Dendritic cell treated with granulocyte-macrophage colony-stimulating factor and Interleukin-4, amounts not matched to agents 40 ng/mL and 50 ng/mL, for 4 days (primary cell): ENCODE measurements around the gene PGD.
"Not testable (repeated sequence)": the region's sequence is repeated elsewhere in the genome, so short reads cannot be mapped to it uniquely, and the experiment has no call there.

Source experiments
- H3K27ac Mint-ChIP-seq: one replicate; pipeline ENCODE4 v1.8.0; 2022; ENCODE audit warnings: mild to moderate bottlenecking, mixed read lengths
- H3K27me3 Mint-ChIP-seq: one replicate; pipeline ENCODE4 v1.8.0; 2022; ENCODE audit warnings: mild to moderate bottlenecking, mixed read lengths
- H3K36me3 Mint-ChIP-seq: one replicate; pipeline ENCODE4 v1.8.0; 2022; ENCODE audit warnings: low read depth, mixed read lengths
- H3K4me1 Mint-ChIP-seq: one replicate; pipeline ENCODE4 v1.8.0; 2022; ENCODE audit warnings: low read depth, mixed read lengths
- H3K4me3 Mint-ChIP-seq: one replicate; pipeline ENCODE4 v1.8.0; 2022; ENCODE audit warnings: mild to moderate bottlenecking, moderate library complexity, mixed read lengths
- H3K9me3 Mint-ChIP-seq: one replicate; pipeline ENCODE4 v1.8.0; 2022; ENCODE audit warnings: mixed read lengths
- intact Hi-C: fragments of 100-400 bp; cut with micrococcal nuclease; formaldehyde crosslinking; loops from one replicate; pipeline ENCODE4 v1.15.0; 2022

Gene PGD

GRCh38 chr1:10456661-10457060 is 57.8 kb downstream of the PGD start:
- Mint-ChIP-seq H3K27ac (no peak overlapping the region), H3K36me3 (peaks cover 37% of the 10 kb centered on the region), H3K4me1 (no peaks in the 10 kb centered on the region), H3K9me3 (no peaks in the 10 kb centered on the region), H3K27me3 (peaks cover 2% of the 10 kb centered on the region), H3K4me3 (no peak overlapping the region)
- intact Hi-C loops = no loop called here

GRCh38 chr1:10457462-10457861 is 58.6 kb downstream of the PGD start:
- intact Hi-C loops, H3K4me1 Mint-ChIP-seq, H3K4me3 Mint-ChIP-seq, H3K27me3 Mint-ChIP-seq, H3K9me3 Mint-ChIP-seq, H3K27ac Mint-ChIP-seq: not testable (repeated sequence)
- H3K36me3 Mint-ChIP-seq = peaks cover 45% of the 10 kb centered on the region

- Mint-ChIP-seq H3K4me1 (no peaks in the 10 kb centered on the region), H3K27me3 (no peaks in the 10 kb centered on the region), H3K4me3 (no peak overlapping the region), H3K27ac (no peak overlapping the region), H3K36me3 (peaks cover 49% of the 10 kb centered on the region), H3K9me3 (no peaks in the 10 kb centered on the region)
- intact Hi-C loops = no loop called here
Measured at GRCh38 chr1:10457875-10458274, 59.0 kb downstream of the PGD start.

GRCh38 chr1:10459184-10459583 is 60.3 kb downstream of the PGD start:
- intact Hi-C loops = no loop called here
- H3K27me3 Mint-ChIP-seq = no peaks in the 10 kb centered on the region
- no peak overlapping the region for H3K27ac Mint-ChIP-seq
- H3K9me3 Mint-ChIP-seq = no peaks in the 10 kb centered on the region
- peaks cover 62% of the 10 kb centered on the region for H3K36me3 Mint-ChIP-seq
- no peak overlapping the region for H3K4me3 Mint-ChIP-seq
- H3K4me1 Mint-ChIP-seq = no peaks in the 10 kb centered on the region

- Mint-ChIP-seq H3K9me3 (no peaks in the 10 kb centered on the region), H3K27ac (no peak overlapping the region), H3K27me3 (no peaks in the 10 kb centered on the region), H3K36me3 (peaks cover 74% of the 10 kb centered on the region), H3K4me1 (peaks cover 11% of the 10 kb centered on the region), H3K4me3 (no peak overlapping the region)
- intact Hi-C loops = no loop called here
Measured at GRCh38 chr1:10467078-10467477, 68.2 kb downstream of the PGD start.

GRCh38 chr1:10470043-10470442 is 71.2 kb downstream of the PGD start:
- no peaks in the 10 kb centered on the region for H3K9me3 Mint-ChIP-seq

More at GRCh38 chr1:10470043-10470442, 71.2 kb downstream of the PGD start:
- Mint-ChIP-seq H3K4me1 (peaks cover 19% of the 10 kb centered on the region), H3K27ac (no peak overlapping the region), H3K36me3 (peaks cover 50% of the 10 kb centered on the region), H3K27me3 (no peaks in the 10 kb centered on the region), H3K4me3 (no peak overlapping the region)
- intact Hi-C loops = no loop called here
